ENCODE data around the gene JAG1.

The JAG1 gene

DNA sequence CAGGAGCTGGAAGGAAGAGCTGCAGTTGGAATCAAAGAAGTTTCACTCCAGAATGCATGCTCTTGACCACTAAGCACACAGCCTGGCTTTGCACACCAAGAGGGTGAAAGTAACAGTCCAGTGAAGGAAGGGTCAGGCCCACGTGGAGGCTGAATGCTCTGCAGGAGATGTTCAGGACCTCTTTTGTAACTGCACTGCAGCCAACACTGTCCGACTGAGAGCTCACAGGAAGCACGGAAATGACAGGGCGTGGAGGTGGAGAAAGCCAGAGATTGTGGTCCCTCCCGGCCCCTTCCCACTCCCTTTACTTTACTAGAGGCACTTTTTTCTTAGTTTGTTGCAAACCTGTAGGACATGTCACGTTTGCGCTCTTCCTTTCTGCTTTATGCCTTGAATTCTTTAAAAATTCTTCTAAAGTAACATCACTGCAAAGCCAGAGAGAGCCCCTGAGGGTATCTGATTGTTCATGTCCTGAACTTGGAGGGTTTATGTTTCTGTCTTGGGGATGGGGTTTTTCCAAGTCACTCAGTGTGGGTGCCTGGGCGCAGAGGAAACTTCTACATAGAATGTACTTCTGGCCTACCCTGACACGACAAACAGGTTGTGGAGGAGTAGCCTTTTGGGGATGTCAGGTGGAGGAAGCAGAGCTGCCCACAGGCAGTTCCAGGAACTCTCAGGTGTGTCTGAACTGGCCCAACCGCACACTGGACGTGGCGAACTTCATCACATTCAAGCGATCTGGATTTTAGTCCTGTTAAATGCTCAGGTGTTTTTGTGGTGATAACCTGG is 40.9 kb downstream of the JAG1 start:
- no peak overlapping the region for H3K9ac ChIP-seq (ENCODE audit: low read length)
- H3K36me3 ChIP-seq (ENCODE audit: control insufficient read depth, insufficient read depth, low read length): no peaks in the 10 kb centered on the region
- H3K27ac ChIP-seq (ENCODE audit: low read depth, low read length): no peak overlapping the region
- no peak overlapping the region for H2BK120ac ChIP-seq (ENCODE audit: low read depth, low read length)
- H3K23ac ChIP-seq (ENCODE audit: low read length): no peak overlapping the region
- H3K4me2 ChIP-seq (ENCODE audit: low read length): no peak overlapping the region
- no peaks in the 10 kb centered on the region for H3K27me3 ChIP-seq (ENCODE audit: insufficient read depth, low read length, poor library complexity)
- no peak overlapping the region for H3K56ac ChIP-seq (ENCODE audit: low read length)
- H4K8ac ChIP-seq (ENCODE audit: low read depth, low read length): no peak overlapping the region
- no peak overlapping the region for H3K18ac ChIP-seq (ENCODE audit: low read length)
- no peak overlapping the region for H3K4ac ChIP-seq (ENCODE audit: low read depth, low read length)
- H2BK15ac ChIP-seq (replicated peaks; ENCODE audit: low read depth): no peak overlapping the region
- peaks cover 8% of the 10 kb centered on the region for H3K4me1 ChIP-seq (ENCODE audit: control insufficient read depth, low read depth, low read length)
- H4K5ac ChIP-seq (ENCODE audit: low read length): no peak overlapping the region
- DNase-seq: no peak
- no peaks in the 10 kb centered on the region for H3K79me1 ChIP-seq (ENCODE audit: low read length)
- H2AK5ac ChIP-seq (ENCODE audit: low read length): no peak overlapping the region
- H3K79me2 ChIP-seq (ENCODE audit: control insufficient read depth, insufficient read depth, low read length): no peaks in the 10 kb centered on the region
- no peak overlapping the region for H3K4me3 ChIP-seq (ENCODE audit: low read length)
- no peak overlapping the region for H2BK5ac ChIP-seq (ENCODE audit: low read length)
- WGBS (ENCODE audit: extremely low coverage, insufficient coverage, low lambda C conversion rate): no CpG with 5 or more reads among the region's 13 CpGs

DNA sequence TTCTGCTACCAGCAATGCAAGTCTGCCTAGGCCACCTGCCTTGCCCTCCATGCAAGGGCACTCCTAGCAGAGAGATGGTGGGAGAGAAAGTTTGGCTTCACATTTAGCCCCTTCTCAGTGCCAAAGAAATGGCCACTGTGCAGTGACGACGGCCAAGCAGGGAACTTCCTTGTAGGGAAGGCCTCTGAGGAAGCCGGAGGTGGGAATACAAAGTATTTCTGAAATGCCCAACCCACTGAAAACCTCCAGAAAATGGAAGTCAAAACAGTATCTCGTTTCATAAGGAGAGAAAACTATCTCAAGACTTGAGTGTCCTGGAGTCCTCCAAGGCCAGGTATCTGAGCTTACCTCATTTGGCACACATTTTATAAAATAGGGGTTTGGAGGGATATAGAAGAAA is 42.7 kb downstream of the JAG1 start:
- Histone ChIP-seq H3K4me1 (ENCODE audit: control insufficient read depth, low read depth, low read length) (peaks cover 4% of the 10 kb centered on the region), H4K5ac (ENCODE audit: low read length) (no peak overlapping the region), H3K36me3 (ENCODE audit: control insufficient read depth, insufficient read depth, low read length) (no peaks in the 10 kb centered on the region), H3K23ac (ENCODE audit: low read length) (no peak overlapping the region), H2AK5ac (ENCODE audit: low read length) (no peak overlapping the region), H3K9ac (ENCODE audit: low read length) (no peak overlapping the region), H3K27me3 (ENCODE audit: insufficient read depth, low read length, poor library complexity) (no peaks in the 10 kb centered on the region), H4K8ac (ENCODE audit: low read depth, low read length) (no peak overlapping the region), H2BK5ac (ENCODE audit: low read length) (no peak overlapping the region), H3K79me1 (ENCODE audit: low read length) (no peaks in the 10 kb centered on the region), H3K27ac (ENCODE audit: low read depth, low read length) (no peak overlapping the region), H3K4me3 (ENCODE audit: low read length) (no peak overlapping the region), H3K4me2 (ENCODE audit: low read length) (no peak overlapping the region), H3K18ac (ENCODE audit: low read length) (no peak overlapping the region), H3K56ac (ENCODE audit: low read length) (no peak overlapping the region), H2BK120ac (ENCODE audit: low read depth, low read length) (no peak overlapping the region), H3K4ac (ENCODE audit: low read depth, low read length) (no peak overlapping the region), H3K79me2 (ENCODE audit: control insufficient read depth, insufficient read depth, low read length) (no peaks in the 10 kb centered on the region), H2BK15ac (replicated peaks; ENCODE audit: low read depth) (no peak overlapping the region)
- no peak for DNase-seq
- WGBS (ENCODE audit: extremely low coverage, insufficient coverage, low lambda C conversion rate): no CpG with 5 or more reads among the region's 4 CpGs

GRCh38 chr20:10629946-10630650 is 43.7 kb downstream of the JAG1 start:
- Histone ChIP-seq H3K4ac (ENCODE audit: low read depth, low read length) (no peak overlapping the region), H3K27me3 (ENCODE audit: insufficient read depth, low read length, poor library complexity) (no peaks in the 10 kb centered on the region), H3K23ac (ENCODE audit: low read length) (no peak overlapping the region), H2AK5ac (ENCODE audit: low read length) (no peak overlapping the region), H4K8ac (ENCODE audit: low read depth, low read length) (no peak overlapping the region), H3K79me2 (ENCODE audit: control insufficient read depth, insufficient read depth, low read length) (no peaks in the 10 kb centered on the region), H2BK120ac (ENCODE audit: low read depth, low read length) (no peak overlapping the region), H4K5ac (ENCODE audit: low read length) (no peak overlapping the region), H3K4me1 (ENCODE audit: control insufficient read depth, low read depth, low read length) (peaks cover 4% of the 10 kb centered on the region), H3K27ac (ENCODE audit: low read depth, low read length) (peak overlapping the region; percentile 43), H3K9ac (ENCODE audit: low read length) (no peak overlapping the region), H3K4me2 (ENCODE audit: low read length) (no peak overlapping the region), H3K4me3 (ENCODE audit: low read length) (no peak overlapping the region), H2BK15ac (replicated peaks; ENCODE audit: low read depth) (no peak overlapping the region), H3K36me3 (ENCODE audit: control insufficient read depth, insufficient read depth, low read length) (no peaks in the 10 kb centered on the region), H3K56ac (ENCODE audit: low read length) (peak overlapping the region; percentile 59), H3K79me1 (ENCODE audit: low read length) (no peaks in the 10 kb centered on the region), H2BK5ac (ENCODE audit: low read length) (no peak overlapping the region), H3K18ac (ENCODE audit: low read length) (no peak overlapping the region)
- no peak for DNase-seq
- no CpG with 5 or more reads among the region's 9 CpGs for WGBS (ENCODE audit: extremely low coverage, insufficient coverage, low lambda C conversion rate)

DNA sequence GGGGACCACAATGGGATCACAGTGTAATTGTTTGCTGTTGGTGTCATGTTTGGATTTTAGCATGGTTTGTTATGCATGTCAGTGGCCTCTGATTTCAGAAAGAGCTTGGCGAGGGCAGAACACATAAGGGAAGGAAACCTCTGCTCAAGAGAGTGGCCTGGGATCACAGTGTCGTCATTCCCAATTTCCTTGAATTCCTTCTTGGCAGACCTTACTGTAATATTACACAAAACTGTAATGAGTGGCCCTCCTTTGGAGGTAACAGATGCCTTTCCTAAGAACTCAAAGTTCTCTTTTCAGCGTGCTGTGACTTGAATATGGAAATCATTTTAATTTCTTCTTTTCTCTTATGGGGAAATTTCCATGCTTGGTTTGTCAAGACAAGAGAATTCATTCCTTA is 46.9 kb downstream of the JAG1 start:
- Histone ChIP-seq H3K27me3 (ENCODE audit: insufficient read depth, low read length, poor library complexity) (no peaks in the 10 kb centered on the region), H3K27ac (ENCODE audit: low read depth, low read length) (no peak overlapping the region)
- WGBS (ENCODE audit: extremely low coverage, insufficient coverage, low lambda C conversion rate): no CpG with 5 or more reads among the region's 3 CpGs

GRCh38 chr20:10625641-10626040 is 48.2 kb downstream of the JAG1 start:
- WGBS (ENCODE audit: extremely low coverage, insufficient coverage, low lambda C conversion rate): no CpG with 5 or more reads among the region's 2 CpGs
- Histone ChIP-seq H3K56ac (ENCODE audit: low read length) (no peak overlapping the region), H2BK120ac (ENCODE audit: low read depth, low read length) (no peak overlapping the region), H3K4ac (ENCODE audit: low read depth, low read length) (no peak overlapping the region), H3K18ac (ENCODE audit: low read length) (no peak overlapping the region), H3K36me3 (ENCODE audit: control insufficient read depth, insufficient read depth, low read length) (no peaks in the 10 kb centered on the region), H3K79me1 (ENCODE audit: low read length) (no peaks in the 10 kb centered on the region), H4K5ac (ENCODE audit: low read length) (no peak overlapping the region), H3K79me2 (ENCODE audit: control insufficient read depth, insufficient read depth, low read length) (no peaks in the 10 kb centered on the region), H2AK5ac (ENCODE audit: low read length) (no peak overlapping the region), H3K27ac (ENCODE audit: low read depth, low read length) (no peak overlapping the region), H2BK15ac (replicated peaks; ENCODE audit: low read depth) (no peak overlapping the region), H3K4me3 (ENCODE audit: low read length) (no peak overlapping the region), H3K9ac (ENCODE audit: low read length) (no peak overlapping the region), H3K27me3 (ENCODE audit: insufficient read depth, low read length, poor library complexity) (no peaks in the 10 kb centered on the region), H3K4me2 (ENCODE audit: low read length) (no peak overlapping the region), H3K4me1 (ENCODE audit: control insufficient read depth, low read depth, low read length) (peaks cover 3% of the 10 kb centered on the region), H2BK5ac (ENCODE audit: low read length) (no peak overlapping the region), H4K8ac (ENCODE audit: low read depth, low read length) (no peak overlapping the region), H3K23ac (ENCODE audit: low read length) (no peak overlapping the region)
- peak; percentile 44 for DNase-seq

More for the DNA sequence above, 46.9 kb downstream of the JAG1 start:
- H2BK15ac ChIP-seq (replicated peaks; ENCODE audit: low read depth): no peak overlapping the region
- H3K4ac ChIP-seq (ENCODE audit: low read depth, low read length): no peak overlapping the region
- no peak overlapping the region for H4K5ac ChIP-seq (ENCODE audit: low read length)
- no peak overlapping the region for H3K56ac ChIP-seq (ENCODE audit: low read length)
- no peak overlapping the region for H2BK5ac ChIP-seq (ENCODE audit: low read length)
- H3K79me2 ChIP-seq (ENCODE audit: control insufficient read depth, insufficient read depth, low read length): no peaks in the 10 kb centered on the region
- DNase-seq: no peak
- no peak overlapping the region for H3K4me3 ChIP-seq (ENCODE audit: low read length)
- no peak overlapping the region for H3K9ac ChIP-seq (ENCODE audit: low read length)
- H3K23ac ChIP-seq (ENCODE audit: low read length): no peak overlapping the region
- H3K18ac ChIP-seq (ENCODE audit: low read length): no peak overlapping the region
- H3K4me2 ChIP-seq (ENCODE audit: low read length): no peak overlapping the region
- H3K79me1 ChIP-seq (ENCODE audit: low read length): no peaks in the 10 kb centered on the region
- H4K8ac ChIP-seq (ENCODE audit: low read depth, low read length): no peak overlapping the region
- peaks cover 3% of the 10 kb centered on the region for H3K4me1 ChIP-seq (ENCODE audit: control insufficient read depth, low read depth, low read length)
- H3K36me3 ChIP-seq (ENCODE audit: control insufficient read depth, insufficient read depth, low read length): no peaks in the 10 kb centered on the region
- no peak overlapping the region for H2AK5ac ChIP-seq (ENCODE audit: low read length)
- H2BK120ac ChIP-seq (ENCODE audit: low read depth, low read length): no peak overlapping the region
